Measurements from ENCODE around the gene SETDB2. TPM values are rescaled to one million over a fixed set of nuclear protein-coding genes. Genes with fewer than 3 reads are reported as not detected.
A peak's percentile ranks its signal among the peaks of the same experiment; 100 is the strongest.

Gene SETDB2, protein sequence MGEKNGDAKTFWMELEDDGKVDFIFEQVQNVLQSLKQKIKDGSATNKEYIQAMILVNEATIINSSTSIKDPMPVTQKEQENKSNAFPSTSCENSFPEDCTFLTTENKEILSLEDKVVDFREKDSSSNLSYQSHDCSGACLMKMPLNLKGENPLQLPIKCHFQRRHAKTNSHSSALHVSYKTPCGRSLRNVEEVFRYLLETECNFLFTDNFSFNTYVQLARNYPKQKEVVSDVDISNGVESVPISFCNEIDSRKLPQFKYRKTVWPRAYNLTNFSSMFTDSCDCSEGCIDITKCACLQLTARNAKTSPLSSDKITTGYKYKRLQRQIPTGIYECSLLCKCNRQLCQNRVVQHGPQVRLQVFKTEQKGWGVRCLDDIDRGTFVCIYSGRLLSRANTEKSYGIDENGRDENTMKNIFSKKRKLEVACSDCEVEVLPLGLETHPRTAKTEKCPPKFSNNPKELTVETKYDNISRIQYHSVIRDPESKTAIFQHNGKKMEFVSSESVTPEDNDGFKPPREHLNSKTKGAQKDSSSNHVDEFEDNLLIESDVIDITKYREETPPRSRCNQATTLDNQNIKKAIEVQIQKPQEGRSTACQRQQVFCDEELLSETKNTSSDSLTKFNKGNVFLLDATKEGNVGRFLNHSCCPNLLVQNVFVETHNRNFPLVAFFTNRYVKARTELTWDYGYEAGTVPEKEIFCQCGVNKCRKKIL
- total RNA-seq: 8.6 TPM

DNA sequence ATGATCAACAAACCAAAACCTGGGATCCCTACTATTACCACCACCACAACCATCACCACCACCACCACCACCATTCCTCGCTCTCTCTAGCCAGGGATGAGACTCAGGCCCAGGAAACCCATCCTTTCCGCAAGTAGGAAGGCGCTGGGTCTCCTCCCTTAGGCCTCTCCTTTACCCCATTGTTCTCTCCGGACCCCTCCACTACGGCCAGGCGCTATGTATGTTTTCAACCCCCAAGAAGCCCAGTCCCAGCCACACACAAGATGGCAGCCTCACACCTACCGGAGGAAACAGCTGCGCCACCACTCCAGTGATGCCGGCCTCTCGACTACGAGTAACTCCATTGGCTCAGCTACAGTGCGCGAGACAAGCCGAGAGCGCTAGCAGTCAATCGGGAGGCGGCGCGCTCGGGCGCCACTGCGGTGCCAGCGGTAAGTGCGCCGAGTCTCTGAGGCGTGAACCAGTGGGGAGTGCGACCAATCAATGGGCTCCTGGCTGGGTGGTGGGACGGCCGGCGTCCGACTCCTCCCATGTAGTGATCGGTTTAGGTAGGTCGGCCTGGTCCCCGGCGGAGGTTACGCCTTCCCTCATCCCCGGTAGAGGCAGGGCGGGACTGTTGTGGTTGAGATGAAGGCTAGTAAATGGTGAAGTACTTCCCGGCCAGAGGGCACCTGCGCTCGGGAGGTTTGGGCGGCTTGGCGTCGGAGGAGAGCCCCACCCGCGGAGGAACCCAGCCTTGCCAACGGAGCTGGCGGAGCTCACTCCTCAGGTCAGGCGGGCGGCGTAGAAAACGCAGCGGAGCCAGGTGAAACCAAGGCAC lies at the start of gene SETDB2, which contains the start of gene CAB39L:
Gene SETDB2, plus strand, starts transcription at position 571 of the 820 bp plus-strand sequence. CDS start 7,620 bp downstream, outside the sequence.
Gene CAB39L, minus strand, starts transcription at position 361 of the 820 bp plus-strand sequence. CDS start 61,154 bp downstream, outside the sequence.
- H3K4me3 ChIP-seq: peak within 1 kb of the TSS; percentile 62 to 86
- TF ChIP-seq POLR2AphosphoS5 (IDR thresholded peaks at IDR 0.05; ENCODE audit: insufficient read depth in 1 of 2, low read depth in 1 of 2) (peak; percentile 89 to 97), CTCF (IDR thresholded peaks at IDR 0.05) (peak in 2 of 3 experiments; percentile 16 to 56), POLR2A (IDR thresholded peaks at IDR 0.05) (peak in 1 of 2 donors; percentile 63)
- H3K4me1 ChIP-seq: peaks cover 37% of the 10 kb centered on the region
- H3K36me3 ChIP-seq: no peaks in the 10 kb centered on the region
- intact Hi-C loops (cut with DNase I): no loop called here
- peak; percentile 100 for DNase-seq (ENCODE audit: extremely low spot score in 2 of 2)
- no peaks in the 10 kb centered on the region for H3K9me3 ChIP-seq
- peak within 1 kb of the TSS; percentile 98 for H3K27ac ChIP-seq
- H3K27me3 ChIP-seq: no peaks in the 10 kb centered on the region

DNA sequence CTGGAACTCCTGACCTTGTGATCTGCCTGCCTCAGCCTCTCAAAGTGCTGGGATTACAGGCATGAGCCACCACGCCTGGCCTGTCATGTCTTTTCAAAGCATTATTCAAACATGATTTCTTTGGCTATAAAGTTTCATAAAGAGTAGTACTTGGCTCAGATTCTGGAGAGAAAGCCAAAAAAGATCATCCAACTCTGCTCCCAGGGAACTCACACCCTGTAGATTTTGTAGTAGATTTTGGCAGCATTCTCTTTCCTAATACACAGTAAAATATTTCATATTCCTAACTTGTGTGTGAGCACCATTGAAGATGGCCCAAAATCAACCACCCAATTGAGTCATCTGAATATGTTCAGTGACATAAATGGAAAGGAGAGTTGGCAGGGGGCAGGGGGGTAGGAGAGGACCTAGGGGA lies 48.6 kb upstream of the SETDB2 start:
- H3K27me3 ChIP-seq: no peaks in the 10 kb centered on the region
- intact Hi-C loops (cut with DNase I): no loop called here
- DNase-seq (ENCODE audit: extremely low spot score in 2 of 2): no peak
- no peaks in the 10 kb centered on the region for H3K36me3 ChIP-seq
- peaks cover 41% of the 10 kb centered on the region for H3K4me1 ChIP-seq
- H3K4me3 ChIP-seq: no peak overlapping the region
- peak overlapping the region; percentile 53 for H3K27ac ChIP-seq
- TF ChIP-seq POLR2AphosphoS5 (IDR thresholded peaks at IDR 0.05; ENCODE audit: insufficient read depth in 1 of 2, low read depth in 1 of 2) (peak in 1 of 2 donors; percentile 22), CTCF (IDR thresholded peaks at IDR 0.05) (no peak), POLR2A (IDR thresholded peaks at IDR 0.05) (no peak)
- H3K9me3 ChIP-seq: no peaks in the 10 kb centered on the region

- H3K9me3 ChIP-seq: no peaks in the 10 kb centered on the region
- H3K4me1 ChIP-seq: peaks cover 41% of the 10 kb centered on the region
- no peak for DNase-seq (ENCODE audit: extremely low spot score in 2 of 2)
- H3K4me3 ChIP-seq: no peak overlapping the region
- intact Hi-C loops (cut with DNase I): no loop called here
- TF ChIP-seq POLR2AphosphoS5 (IDR thresholded peaks at IDR 0.05; ENCODE audit: insufficient read depth in 1 of 2, low read depth in 1 of 2): no peak
- no peak for TF ChIP-seq CTCF (IDR thresholded peaks at IDR 0.05)
- TF ChIP-seq POLR2A (IDR thresholded peaks at IDR 0.05): no peak
- no peaks in the 10 kb centered on the region for H3K36me3 ChIP-seq
- H3K27ac ChIP-seq: peak overlapping the region; percentile 53
- H3K27me3 ChIP-seq: no peaks in the 10 kb centered on the region
These were observed 48.1 kb upstream of the SETDB2 start for GRCh38 chr13:49395878-49396380.

- no peaks in the 10 kb centered on the region for H3K36me3 ChIP-seq
- peaks cover 46% of the 10 kb centered on the region for H3K4me1 ChIP-seq
- H3K27ac ChIP-seq: peak overlapping the region; percentile 83
- H3K9me3 ChIP-seq: peaks cover 7% of the 10 kb centered on the region
- no peak for TF ChIP-seq CTCF (IDR thresholded peaks at IDR 0.05)
- peak in 1 of 2 donors; percentile 16 for TF ChIP-seq POLR2AphosphoS5 (IDR thresholded peaks at IDR 0.05; ENCODE audit: insufficient read depth in 1 of 2, low read depth in 1 of 2)
- TF ChIP-seq POLR2A (IDR thresholded peaks at IDR 0.05): no peak
- peak overlapping the region; percentile 38 to 43 for H3K4me3 ChIP-seq
- intact Hi-C loops (cut with DNase I): no loop called here
- DNase-seq (ENCODE audit: extremely low spot score in 2 of 2): no peak
- H3K27me3 ChIP-seq: no peaks in the 10 kb centered on the region
These were observed 44.1 kb upstream of the SETDB2 start for GRCh38 chr13:49399801-49400472.

Measured in vagina (tissue), 2 donors.